ENCODE measurements around the gene DGKQ. TPM values are rescaled to one million over a fixed set of nuclear protein-coding genes. Genes with fewer than 3 reads are reported as not detected.

Gene DGKQ
- total and polyA plus RNA-seq, 2 of the 13 experiments (the other 11 are each of a cell fraction or from before 2014, with no cell fraction given): 4.5 to 7.2 TPM

GRCh38 chr4:1004071-1004418 lies 30.7 kb upstream of the DGKQ start:
- H3K9ac ChIP-seq (ENCODE audit: insufficient read depth, low read depth, low read length): no peak overlapping the region
- ChIA-PET POLR2A (no interaction called here), CTCF (ENCODE audit: low intra/inter-chr PET ratio, low total read pairs) (no interaction called here)
- ATAC-seq (no peak), DNase-seq (ENCODE audit: low spot score) (no peak), FAIRE-seq (no peak)
- no peak overlapping the region for H3K27ac ChIP-seq (ENCODE audit: extremely low read length, insufficient read depth, low read length)
- no peak overlapping the region for H3K4me3 ChIP-seq (replicated peaks in 1 of 3; ENCODE audit: insufficient read depth in 1 of 3, low read depth in 2 of 3, low read length in 3 of 3)
- peaks cover 9% of the 10 kb centered on the region for H3K4me1 ChIP-seq (ENCODE audit: insufficient read depth, low read length)
- intact Hi-C loops (cut with micrococcal nuclease; ENCODE audit: unreplicated experiment): no loop called here
- H4K20me1 ChIP-seq (ENCODE audit: insufficient read depth, low read length): no peaks in the 10 kb centered on the region
- H3K9me3 ChIP-seq (ENCODE audit: low read length): no peaks in the 10 kb centered on the region
- BruUV-seq (replicated peaks): no TSS peak
- no peak overlapping the region for H2AFZ ChIP-seq (ENCODE audit: low read length)
- H3K36me3 ChIP-seq (replicated peaks in 1 of 2; ENCODE audit: control insufficient read depth in 1 of 2, insufficient read depth in 2 of 2, low read length in 2 of 2): no peaks in the 10 kb centered on the region
- 0% methylated on average over 4 of the region's 13 CpGs for WGBS (ENCODE audit: low lambda C conversion rate)
- no peak overlapping the region for H3K4me2 ChIP-seq (ENCODE audit: low read depth, low read length)
- peaks cover 11 to 42% of the 10 kb centered on the region in 2 experiments for H3K27me3 ChIP-seq (ENCODE audit: control insufficient read depth in 1 of 2, insufficient read depth in 2 of 2, low read length in 2 of 2)
- in situ Hi-C loops (cut with HindIII; ENCODE audit: extremely low pct_ligation_motif_present, low pct_unique_long_range_greater_than_20kb): no loop called here
- no peaks in the 10 kb centered on the region for H3K79me2 ChIP-seq (ENCODE audit: insufficient read depth, low read length)
- TF ChIP-seq FOSL1 (CRISPR knock-in tag; IDR thresholded peaks at IDR 0.05; ENCODE audit: borderline replicate concordance) (no peak), ZNF609 (CRISPR knock-in tag; IDR thresholded peaks at IDR 0.05; ENCODE audit: borderline replicate concordance) (no peak), ZNF407 (CRISPR knock-in tag; IDR thresholded peaks at IDR 0.05; ENCODE audit: not compliant biosample characterization) (no peak), TFE3 (CRISPR knock-in tag; IDR thresholded peaks at IDR 0.05) (no peak), TAF1 (CRISPR knock-in tag; IDR thresholded peaks at IDR 0.05) (no peak), TOE1 (CRISPR knock-in tag; IDR thresholded peaks at IDR 0.05) (no peak), ZSCAN22 (CRISPR knock-in tag; IDR thresholded peaks at IDR 0.05) (no peak), ZNF660 (CRISPR knock-in tag; IDR thresholded peaks at IDR 0.05; ENCODE audit: borderline replicate concordance, low read depth) (no peak), ATF7-NPFF (CRISPR knock-in tag; IDR thresholded peaks at IDR 0.05; ENCODE audit: low read depth) (no peak)
